SK-N-SH treated with all-trans-retinoic acid at 6 μM for 48 hours (cell line): Measurements from ENCODE around the gene CLMN.
A peak's percentile ranks its signal among the peaks of the same experiment; 100 is the strongest.

ENCODE experiments used
- ATAC-seq: fragments of 200-7000 bp; cut with Tn5 transposase; 3 replicates; pipeline ENCODE4 v1.9.1; 2020; ENCODE audit warnings: mild to moderate bottlenecking, moderate library complexity
- BACH2 ChIP-seq: fragments of 250-450 bp; sonication (Bioruptor Pico); IDR thresholded peaks from 2 replicates; pipeline ENCODE4 v1.9.0; 2021; ENCODE audit warnings: mild to moderate bottlenecking, borderline replicate concordance
- CSDC2 ChIP-seq: fragments of 250-450 bp; sonication (Bioruptor Pico); IDR thresholded peaks from 2 replicates; pipeline ENCODE4 v1.5.0; 2020; ENCODE audit warnings: mild to moderate bottlenecking, moderate library complexity
- ESRRG ChIP-seq: fragments of 250-450 bp; sonication (Bioruptor Pico); IDR thresholded peaks from 2 replicates; pipeline ENCODE4 v1.6.1; 2021; ENCODE audit warnings: mild to moderate bottlenecking
- GLIS3 ChIP-seq: fragments of 250-450 bp; sonication (Bioruptor Pico); IDR thresholded peaks from 2 replicates; pipeline ENCODE4 v1.5.0; 2020; ENCODE audit warnings: mild to moderate bottlenecking, moderate library complexity
- ISL1 ChIP-seq: fragments of 250-450 bp; sonication (Bioruptor Pico); IDR thresholded peaks from 2 replicates; pipeline ENCODE4 v2.1.2; 2022; ENCODE audit warnings: mild to moderate bottlenecking, moderate library complexity
- OSR1 ChIP-seq: fragments of 250-450 bp; sonication (Bioruptor Pico); IDR thresholded peaks from 2 replicates; pipeline ENCODE4 v1.8.0; 2022; ENCODE audit warnings: moderate library complexity, mild to moderate bottlenecking, inconsistent platforms
- PPARA ChIP-seq: fragments of 250-450 bp; sonication (Bioruptor Pico); IDR thresholded peaks from 2 replicates; pipeline ENCODE4 v1.5.0; 2020; ENCODE audit warnings: mild to moderate bottlenecking, borderline replicate concordance
- SNAI2 ChIP-seq: fragments of 250-450 bp; sonication (Bioruptor Pico); IDR thresholded peaks from 2 replicates; pipeline ENCODE4 v1.5.0; 2020; ENCODE audit warnings: mild to moderate bottlenecking, moderate library complexity
- TCF4 ChIP-seq: fragments of 250-450 bp; sonication (Bioruptor Pico); IDR thresholded peaks from 2 replicates; pipeline ENCODE4 v1.8.0; 2021; ENCODE audit warnings: mild to moderate bottlenecking, moderate library complexity, borderline replicate concordance
- ZC3H10 ChIP-seq: fragments of 250-450 bp; sonication (Bioruptor Pico); IDR thresholded peaks from 2 replicates; pipeline ENCODE4 v1.5.1; 2021; ENCODE audit warnings: mild to moderate bottlenecking, moderate library complexity
- ZFP3 ChIP-seq: fragments of 250-450 bp; sonication (Bioruptor Pico); IDR thresholded peaks from 2 replicates; pipeline ENCODE4 v1.5.0; 2020; ENCODE audit warnings: mild to moderate bottlenecking, moderate library complexity
- ZNF565 ChIP-seq: fragments of 450-650 bp; formaldehyde crosslinking; conservative IDR thresholded peaks from 2 replicates; pipeline ENCODE4 v1.5.0; 2020; ENCODE audit warnings: low read depth, mild to moderate bottlenecking, moderate library complexity
- TF ChIP-seq, protein P1 (sequence below): fragments of 250-450 bp; sonication (Bioruptor Pico); IDR thresholded peaks from 2 replicates; pipeline ENCODE4 v1.5.0; 2020; ENCODE audit warnings: mild to moderate bottlenecking, moderate library complexity
- TF ChIP-seq, protein P2 (sequence below): fragments of 250-450 bp; sonication (Bioruptor Pico); IDR thresholded peaks from 2 replicates; pipeline ENCODE4 v1.5.1; 2021; ENCODE audit warnings: mild to moderate bottlenecking, moderate library complexity
- TF ChIP-seq, protein P3 (sequence below): fragments of 250-450 bp; sonication (Bioruptor Pico); IDR thresholded peaks from 2 replicates; pipeline ENCODE4 v1.8.0; 2021; ENCODE audit warnings: low read depth, mild to moderate bottlenecking, moderate library complexity, borderline replicate concordance
- TF ChIP-seq, protein P4 (sequence below): fragments of 250-450 bp; sonication (Bioruptor Pico); IDR thresholded peaks from 2 replicates; pipeline ENCODE4 v1.5.1; 2020; ENCODE audit warnings: low read depth, mild to moderate bottlenecking, moderate library complexity
- TF ChIP-seq, protein P5 (sequence below): fragments of 250-450 bp; sonication (Bioruptor Pico); IDR thresholded peaks from 2 replicates; pipeline ENCODE4 v1.8.0; 2020; ENCODE audit warnings: mild to moderate bottlenecking, moderate library complexity, borderline replicate concordance

The CLMN gene

DNA sequence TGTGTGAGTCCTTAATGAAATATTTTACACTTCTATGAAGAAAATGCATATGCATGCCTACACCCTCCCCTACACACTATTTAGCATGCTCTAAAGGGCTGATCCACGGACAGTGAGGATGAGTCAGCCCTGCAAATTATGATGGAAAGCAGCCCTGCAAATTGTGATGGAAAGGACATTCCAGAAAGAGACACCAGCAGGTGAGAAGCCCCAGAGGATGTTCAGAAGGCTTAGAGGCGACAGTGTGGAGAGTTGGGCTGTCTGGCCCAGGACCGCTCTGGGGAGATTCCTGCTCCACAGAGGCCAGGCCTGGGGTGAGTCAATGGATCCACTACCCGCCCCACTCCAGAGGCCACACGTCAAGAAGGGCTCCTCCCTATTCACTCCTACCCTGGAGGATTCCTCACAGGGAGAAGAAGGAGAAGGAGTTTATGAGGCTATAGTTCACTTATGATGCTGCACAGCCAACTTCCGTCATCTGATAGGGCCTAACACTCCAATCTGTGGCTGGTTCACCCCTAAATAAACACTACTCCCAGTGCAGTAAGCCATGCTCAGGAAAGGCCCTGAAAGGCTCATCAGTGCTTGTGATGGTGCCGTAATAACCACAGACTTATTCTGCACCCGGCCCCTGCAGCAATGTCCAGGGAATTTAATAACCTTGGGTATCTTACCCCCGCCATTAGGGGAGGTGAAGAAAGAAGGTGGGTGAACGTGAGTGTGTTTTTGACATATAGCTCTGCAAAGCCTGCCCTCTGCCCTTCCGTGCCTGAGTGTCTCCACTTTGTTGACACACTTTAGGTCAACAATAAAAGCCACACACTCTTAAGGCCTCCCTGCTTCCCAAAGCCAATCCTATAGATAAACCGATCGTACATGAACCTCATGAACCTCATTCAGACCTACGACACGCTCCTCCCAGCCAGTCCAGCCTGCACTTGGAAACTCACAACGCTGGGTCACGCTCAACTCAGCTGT, 46.4 kb downstream of the CLMN start:
- ATAC-seq: peak; percentile 87
- TF ChIP-seq, protein P1, sequence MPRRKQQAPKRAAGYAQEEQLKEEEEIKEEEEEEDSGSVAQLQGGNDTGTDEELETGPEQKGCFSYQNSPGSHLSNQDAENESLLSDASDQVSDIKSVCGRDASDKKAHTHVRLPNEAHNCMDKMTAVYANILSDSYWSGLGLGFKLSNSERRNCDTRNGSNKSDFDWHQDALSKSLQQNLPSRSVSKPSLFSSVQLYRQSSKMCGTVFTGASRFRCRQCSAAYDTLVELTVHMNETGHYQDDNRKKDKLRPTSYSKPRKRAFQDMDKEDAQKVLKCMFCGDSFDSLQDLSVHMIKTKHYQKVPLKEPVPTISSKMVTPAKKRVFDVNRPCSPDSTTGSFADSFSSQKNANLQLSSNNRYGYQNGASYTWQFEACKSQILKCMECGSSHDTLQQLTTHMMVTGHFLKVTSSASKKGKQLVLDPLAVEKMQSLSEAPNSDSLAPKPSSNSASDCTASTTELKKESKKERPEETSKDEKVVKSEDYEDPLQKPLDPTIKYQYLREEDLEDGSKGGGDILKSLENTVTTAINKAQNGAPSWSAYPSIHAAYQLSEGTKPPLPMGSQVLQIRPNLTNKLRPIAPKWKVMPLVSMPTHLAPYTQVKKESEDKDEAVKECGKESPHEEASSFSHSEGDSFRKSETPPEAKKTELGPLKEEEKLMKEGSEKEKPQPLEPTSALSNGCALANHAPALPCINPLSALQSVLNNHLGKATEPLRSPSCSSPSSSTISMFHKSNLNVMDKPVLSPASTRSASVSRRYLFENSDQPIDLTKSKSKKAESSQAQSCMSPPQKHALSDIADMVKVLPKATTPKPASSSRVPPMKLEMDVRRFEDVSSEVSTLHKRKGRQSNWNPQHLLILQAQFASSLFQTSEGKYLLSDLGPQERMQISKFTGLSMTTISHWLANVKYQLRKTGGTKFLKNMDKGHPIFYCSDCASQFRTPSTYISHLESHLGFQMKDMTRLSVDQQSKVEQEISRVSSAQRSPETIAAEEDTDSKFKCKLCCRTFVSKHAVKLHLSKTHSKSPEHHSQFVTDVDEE (CRISPR knock-in tag): no peak
- no peak for TF ChIP-seq ESRRG (CRISPR knock-in tag)
- no peak for TF ChIP-seq BACH2
- TF ChIP-seq ZC3H10 (CRISPR knock-in tag): no peak
- TF ChIP-seq, protein P2, sequence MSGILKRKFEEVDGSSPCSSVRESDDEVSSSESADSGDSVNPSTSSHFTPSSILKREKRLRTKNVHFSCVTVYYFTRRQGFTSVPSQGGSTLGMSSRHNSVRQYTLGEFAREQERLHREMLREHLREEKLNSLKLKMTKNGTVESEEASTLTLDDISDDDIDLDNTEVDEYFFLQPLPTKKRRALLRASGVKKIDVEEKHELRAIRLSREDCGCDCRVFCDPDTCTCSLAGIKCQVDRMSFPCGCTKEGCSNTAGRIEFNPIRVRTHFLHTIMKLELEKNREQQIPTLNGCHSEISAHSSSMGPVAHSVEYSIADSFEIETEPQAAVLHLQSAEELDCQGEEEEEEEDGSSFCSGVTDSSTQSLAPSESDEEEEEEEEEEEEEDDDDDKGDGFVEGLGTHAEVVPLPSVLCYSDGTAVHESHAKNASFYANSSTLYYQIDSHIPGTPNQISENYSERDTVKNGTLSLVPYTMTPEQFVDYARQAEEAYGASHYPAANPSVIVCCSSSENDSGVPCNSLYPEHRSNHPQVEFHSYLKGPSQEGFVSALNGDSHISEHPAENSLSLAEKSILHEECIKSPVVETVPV (CRISPR knock-in tag): no peak
- TF ChIP-seq, protein P3, sequence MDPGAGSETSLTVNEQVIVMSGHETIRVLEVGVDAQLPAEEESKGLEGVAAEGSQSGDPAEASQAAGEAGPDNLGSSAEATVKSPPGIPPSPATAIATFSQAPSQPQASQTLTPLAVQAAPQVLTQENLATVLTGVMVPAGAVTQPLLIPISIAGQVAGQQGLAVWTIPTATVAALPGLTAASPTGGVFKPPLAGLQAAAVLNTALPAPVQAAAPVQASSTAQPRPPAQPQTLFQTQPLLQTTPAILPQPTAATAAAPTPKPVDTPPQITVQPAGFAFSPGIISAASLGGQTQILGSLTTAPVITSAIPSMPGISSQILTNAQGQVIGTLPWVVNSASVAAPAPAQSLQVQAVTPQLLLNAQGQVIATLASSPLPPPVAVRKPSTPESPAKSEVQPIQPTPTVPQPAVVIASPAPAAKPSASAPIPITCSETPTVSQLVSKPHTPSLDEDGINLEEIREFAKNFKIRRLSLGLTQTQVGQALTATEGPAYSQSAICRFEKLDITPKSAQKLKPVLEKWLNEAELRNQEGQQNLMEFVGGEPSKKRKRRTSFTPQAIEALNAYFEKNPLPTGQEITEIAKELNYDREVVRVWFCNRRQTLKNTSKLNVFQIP: no peak
- no peak for TF ChIP-seq SNAI2 (CRISPR knock-in tag)
- TF ChIP-seq TCF4 (CRISPR knock-in tag): no peak
- no peak for TF ChIP-seq ISL1 (CRISPR knock-in tag)

DNA sequence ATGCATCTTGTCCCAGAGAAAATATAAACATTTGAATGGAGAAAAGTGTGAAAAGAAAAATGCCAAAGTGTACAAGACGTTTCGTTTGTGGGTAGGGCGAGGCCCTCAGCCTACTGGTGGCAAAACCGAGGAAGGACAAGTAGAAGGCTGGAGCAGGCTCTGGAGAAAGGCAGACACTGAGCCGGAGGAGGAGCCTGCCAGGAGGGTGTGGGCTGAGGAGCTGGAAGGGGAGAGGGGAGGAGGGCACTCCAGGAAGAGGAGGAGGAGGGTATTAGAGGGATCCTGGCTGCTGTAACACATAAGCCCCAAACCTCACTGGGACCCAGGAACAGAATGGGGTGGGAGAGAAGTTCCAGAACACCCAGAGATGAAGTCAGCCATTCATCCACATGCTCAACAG, 47.7 kb downstream of the CLMN start:
- ATAC-seq: no peak
- TF ChIP-seq OSR1 (CRISPR knock-in tag) (no peak), BACH2 (no peak), SNAI2 (CRISPR knock-in tag) (no peak), ZC3H10 (CRISPR knock-in tag) (no peak), PPARA (CRISPR knock-in tag) (no peak), ESRRG (CRISPR knock-in tag) (no peak), CSDC2 (CRISPR knock-in tag) (no peak), ZFP3 (no peak), ZNF565 (CRISPR knock-in tag) (no peak)
- TF ChIP-seq, protein P2 (CRISPR knock-in tag): no peak

DNA sequence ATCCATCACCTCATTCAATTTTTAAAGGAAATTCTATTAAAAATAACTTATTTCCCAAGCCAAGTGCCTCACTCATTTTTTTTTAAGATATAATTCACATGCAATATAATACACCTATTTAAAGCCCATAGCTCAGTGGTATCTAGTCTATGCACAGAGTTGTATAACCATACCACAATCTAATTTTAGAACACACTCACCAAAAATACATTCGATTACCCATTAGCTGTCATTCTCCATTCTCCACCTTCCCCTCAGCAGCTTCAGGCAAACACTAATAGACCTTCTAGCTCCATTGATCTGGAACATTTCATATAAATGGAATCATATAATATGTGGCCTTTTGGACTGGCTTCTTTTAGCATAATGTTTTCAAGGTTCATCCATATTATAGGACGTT, 49.5 kb downstream of the CLMN start:
- ATAC-seq: no peak
- no peak for TF ChIP-seq ZFP3
- TF ChIP-seq, protein P1 (CRISPR knock-in tag): no peak
- no peak for TF ChIP-seq PPARA (CRISPR knock-in tag)
- no peak for TF ChIP-seq CSDC2 (CRISPR knock-in tag)
- TF ChIP-seq, protein P4, sequence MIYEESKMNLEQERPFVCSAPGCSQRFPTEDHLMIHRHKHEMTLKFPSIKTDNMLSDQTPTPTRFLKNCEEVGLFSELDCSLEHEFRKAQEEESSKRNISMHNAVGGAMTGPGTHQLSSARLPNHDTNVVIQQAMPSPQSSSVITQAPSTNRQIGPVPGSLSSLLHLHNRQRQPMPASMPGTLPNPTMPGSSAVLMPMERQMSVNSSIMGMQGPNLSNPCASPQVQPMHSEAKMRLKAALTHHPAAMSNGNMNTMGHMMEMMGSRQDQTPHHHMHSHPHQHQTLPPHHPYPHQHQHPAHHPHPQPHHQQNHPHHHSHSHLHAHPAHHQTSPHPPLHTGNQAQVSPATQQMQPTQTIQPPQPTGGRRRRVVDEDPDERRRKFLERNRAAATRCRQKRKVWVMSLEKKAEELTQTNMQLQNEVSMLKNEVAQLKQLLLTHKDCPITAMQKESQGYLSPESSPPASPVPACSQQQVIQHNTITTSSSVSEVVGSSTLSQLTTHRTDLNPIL (CRISPR knock-in tag): no peak
- no peak for TF ChIP-seq ISL1 (CRISPR knock-in tag)
- TF ChIP-seq GLIS3: no peak
- TF ChIP-seq, protein P5, sequence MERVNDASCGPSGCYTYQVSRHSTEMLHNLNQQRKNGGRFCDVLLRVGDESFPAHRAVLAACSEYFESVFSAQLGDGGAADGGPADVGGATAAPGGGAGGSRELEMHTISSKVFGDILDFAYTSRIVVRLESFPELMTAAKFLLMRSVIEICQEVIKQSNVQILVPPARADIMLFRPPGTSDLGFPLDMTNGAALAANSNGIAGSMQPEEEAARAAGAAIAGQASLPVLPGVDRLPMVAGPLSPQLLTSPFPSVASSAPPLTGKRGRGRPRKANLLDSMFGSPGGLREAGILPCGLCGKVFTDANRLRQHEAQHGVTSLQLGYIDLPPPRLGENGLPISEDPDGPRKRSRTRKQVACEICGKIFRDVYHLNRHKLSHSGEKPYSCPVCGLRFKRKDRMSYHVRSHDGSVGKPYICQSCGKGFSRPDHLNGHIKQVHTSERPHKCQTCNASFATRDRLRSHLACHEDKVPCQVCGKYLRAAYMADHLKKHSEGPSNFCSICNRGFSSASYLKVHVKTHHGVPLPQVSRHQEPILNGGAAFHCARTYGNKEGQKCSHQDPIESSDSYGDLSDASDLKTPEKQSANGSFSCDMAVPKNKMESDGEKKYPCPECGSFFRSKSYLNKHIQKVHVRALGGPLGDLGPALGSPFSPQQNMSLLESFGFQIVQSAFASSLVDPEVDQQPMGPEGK: no peak
- TF ChIP-seq, protein P2 (CRISPR knock-in tag): no peak
- TF ChIP-seq, protein P3: no peak
- TF ChIP-seq ZC3H10 (CRISPR knock-in tag): no peak
- no peak for TF ChIP-seq SNAI2 (CRISPR knock-in tag)
